HG03097 (cell line): Measurements from ENCODE around the gene FAM20B.

Experiments
- ATAC-seq: cut with Tn5 transposase; IDR thresholded peaks from one replicate; pipeline ENCODE4 v1.9.1; 2021; ENCODE audit not compliant: unreplicated experiment, low FRiP score

The FAM20B gene

DNA sequence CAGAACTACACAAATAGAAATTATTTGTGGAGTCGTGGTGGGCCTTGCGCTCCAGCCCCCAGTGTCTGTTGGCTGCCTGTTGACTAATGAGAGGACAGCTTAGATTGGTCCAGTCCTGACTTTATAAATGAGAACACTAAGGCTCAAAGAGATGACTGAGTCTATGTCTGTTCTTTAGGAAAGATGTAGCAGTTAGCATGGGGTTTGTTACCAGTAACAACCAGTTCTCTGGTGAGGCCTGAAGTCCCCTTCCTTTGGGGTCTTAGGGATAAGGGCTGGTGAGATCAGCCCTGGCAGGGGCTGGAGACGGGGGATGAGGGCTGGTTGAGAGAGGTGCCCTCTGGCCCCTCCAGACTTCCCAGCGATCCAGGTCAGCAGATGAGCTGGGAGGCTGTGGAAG, 65.2 kb downstream of the FAM20B start:
- no peak for ATAC-seq

GRCh38 chr1:179091691-179092165, 66.0 kb downstream of the FAM20B start:
- no peak for ATAC-seq

- ATAC-seq = no peak
Measured at GRCh38 chr1:179092896-179093461, 67.3 kb downstream of the FAM20B start.

DNA sequence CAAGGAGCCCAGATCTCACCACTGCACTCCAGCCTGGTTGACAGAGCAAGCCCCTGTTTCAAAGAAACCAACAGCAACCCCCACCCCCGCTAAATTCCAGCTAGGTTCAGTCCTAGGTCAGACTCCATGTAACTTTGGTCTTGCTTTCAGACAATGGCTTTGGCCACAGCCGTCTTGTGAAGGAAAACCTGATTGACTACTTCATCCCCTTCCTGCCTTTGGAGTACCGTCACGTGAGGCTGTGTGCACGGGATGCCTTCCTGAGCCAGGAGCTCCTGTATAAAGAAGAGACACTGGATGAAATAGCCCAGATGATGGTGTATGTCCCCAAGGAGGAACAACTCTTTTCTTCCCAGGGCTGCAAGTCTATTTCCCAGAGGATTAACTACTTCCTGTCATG, 69.1 kb downstream of the FAM20B start:
- no peak for ATAC-seq

GRCh38 chr1:179095377-179095776, 69.7 kb downstream of the FAM20B start:
- no peak for ATAC-seq

- ATAC-seq = no peak
Measured at GRCh38 chr1:179095924-179096323, 70.2 kb downstream of the FAM20B start.

DNA sequence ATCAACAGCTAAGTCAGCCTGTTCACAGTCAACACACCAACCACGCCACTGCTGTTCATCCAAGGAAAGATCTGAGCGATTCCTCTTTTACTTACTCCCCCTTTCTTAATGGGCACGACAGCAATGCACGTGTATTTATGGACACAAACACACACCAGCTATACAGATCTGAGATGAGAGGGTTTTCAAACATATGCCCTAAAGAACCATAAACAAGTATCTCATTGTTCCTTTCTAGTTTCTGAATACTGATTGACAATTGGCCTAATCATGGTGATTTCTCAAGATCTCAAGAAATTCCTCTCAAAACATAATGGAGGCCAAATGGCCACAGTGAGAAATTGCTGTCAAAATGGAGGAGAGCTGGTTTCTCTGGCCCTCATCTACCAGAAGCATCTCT, 74.2 kb downstream of the FAM20B start:
- no peak for ATAC-seq

DNA sequence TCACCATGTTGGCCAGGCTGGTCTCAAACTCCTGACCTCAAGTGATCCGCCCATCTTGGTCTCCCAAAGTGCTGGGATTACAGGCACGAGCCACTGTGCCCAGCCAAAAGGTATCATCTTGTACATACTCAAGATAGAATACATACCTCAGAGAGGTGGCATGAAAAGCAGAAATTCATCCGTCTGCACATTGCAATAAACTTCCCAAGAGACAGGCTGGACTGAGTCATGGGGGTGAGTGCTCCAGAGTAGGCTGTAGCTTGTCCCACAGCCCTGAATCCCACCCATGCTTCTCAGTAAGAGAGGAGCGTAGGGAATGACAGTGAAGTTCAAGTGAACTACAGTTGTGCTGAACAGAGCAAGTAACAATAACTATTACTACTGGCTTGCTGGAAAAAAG, 75.9 kb downstream of the FAM20B start:
- ATAC-seq = no peak

DNA sequence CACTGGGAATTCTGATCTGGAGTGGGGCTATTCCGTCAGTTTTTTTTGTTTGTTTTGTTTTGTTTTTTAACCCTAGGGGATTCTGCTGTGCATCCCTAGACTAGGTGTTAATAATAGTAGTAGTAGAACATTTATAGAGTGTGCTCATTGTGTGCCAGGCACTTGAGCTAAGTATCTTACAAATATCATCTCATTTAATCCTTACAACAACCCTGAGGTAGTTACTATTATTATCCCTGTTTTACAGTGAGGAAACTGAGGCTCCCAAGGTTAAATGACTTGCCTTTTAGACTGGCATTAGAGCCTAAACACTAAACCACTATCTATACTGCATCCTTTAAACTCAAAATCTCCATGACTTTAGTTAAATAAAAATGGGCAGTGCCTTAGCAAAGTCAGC, 78.3 kb downstream of the FAM20B start:
- no peak for ATAC-seq

DNA sequence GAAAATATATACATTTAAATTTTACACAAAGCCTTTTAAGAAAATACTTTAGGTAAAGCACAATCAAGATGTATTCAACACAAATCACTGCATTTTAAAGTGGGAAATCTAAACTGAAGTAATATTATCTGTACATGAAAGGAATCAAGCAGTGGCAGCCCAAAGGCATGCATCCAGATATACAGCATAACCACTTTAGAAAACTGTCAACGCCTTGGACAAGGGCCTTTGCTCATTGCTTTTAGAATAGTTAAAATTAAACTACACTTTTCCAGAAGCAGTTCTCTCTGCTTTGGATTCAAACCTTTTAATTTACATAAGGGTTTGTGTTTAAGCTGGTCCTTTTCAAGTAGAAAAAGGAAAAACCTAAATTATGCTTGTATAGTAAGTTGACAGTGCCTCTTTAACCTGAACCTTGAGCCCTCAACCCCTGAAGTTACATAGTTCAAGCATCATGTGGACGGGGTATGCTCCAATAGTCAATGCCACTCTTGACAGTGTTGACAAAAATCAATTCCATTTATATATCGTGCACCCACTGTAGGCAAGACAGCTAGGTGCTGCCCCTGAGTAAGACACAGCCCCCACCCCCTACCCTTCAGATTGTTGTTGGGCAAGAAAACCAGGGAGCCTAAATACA, 79.0 kb downstream of the FAM20B start:
- ATAC-seq = no peak

DNA sequence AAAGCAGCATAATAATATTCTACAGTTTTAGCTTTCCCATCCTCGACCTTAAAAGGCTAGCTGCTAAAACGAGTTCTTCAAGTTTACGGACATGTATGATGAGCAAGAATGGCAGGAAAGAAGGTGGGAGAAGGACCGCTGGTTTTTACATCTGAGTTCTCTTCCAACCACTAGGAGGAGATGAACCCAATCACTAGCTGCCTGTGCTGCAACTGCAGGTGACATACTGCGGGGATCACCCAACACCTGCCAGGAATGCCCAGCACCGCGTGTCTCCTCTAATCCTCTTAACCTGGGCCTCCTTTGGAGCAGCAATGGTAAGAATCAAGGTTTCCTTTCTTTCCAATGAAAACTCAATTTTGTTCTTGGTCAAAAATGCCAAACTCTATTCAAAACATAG, 79.7 kb downstream of the FAM20B start:
- ATAC-seq = no peak

- ATAC-seq = no peak
Measured at GRCh38 chr1:179107706-179108629, 82.3 kb downstream of the FAM20B start.

DNA sequence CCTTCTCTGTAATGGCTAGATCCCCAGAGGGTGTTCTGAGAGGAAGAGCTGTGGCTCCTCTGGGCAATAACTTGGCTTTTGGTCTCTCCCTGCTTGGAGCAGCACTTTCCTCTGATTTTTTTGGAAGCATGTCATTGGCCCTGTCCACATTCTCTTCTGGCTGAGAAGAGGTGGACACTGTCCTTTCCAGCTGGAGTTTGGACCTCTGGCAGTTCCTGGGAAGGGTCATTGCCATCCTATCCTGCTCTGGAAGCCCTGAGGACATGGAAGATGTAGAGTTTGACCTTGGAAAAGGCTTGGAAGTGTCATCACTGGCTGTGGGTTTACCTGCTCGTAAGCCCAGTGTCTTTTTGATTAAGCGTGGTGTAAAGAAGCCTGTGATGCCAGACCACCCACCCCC, 83.0 kb downstream of the FAM20B start:
- no peak for ATAC-seq

DNA sequence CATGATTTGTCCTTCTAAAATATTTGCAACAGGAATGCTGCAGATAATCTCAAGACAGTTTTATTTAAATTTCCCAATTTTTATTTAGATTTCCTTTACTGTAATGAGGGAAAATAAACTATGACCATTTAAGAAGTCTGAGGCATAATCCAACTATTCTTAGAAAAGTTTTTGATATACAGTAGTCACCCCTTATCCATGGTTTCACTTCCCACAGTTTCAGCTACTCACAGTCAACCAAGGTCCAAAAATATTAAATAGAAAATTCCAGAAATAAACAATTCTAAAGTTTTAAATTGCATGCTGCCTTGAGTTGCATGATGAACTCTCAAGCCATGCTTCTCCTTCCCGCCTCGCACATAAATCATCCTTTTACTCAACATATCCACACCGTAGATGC, 89.5 kb downstream of the FAM20B start:
- no peak for ATAC-seq

- no peak for ATAC-seq
Measured at GRCh38 chr1:179119513-179119912, 93.8 kb downstream of the FAM20B start.

GRCh38 chr1:179120736-179121135, 95.0 kb downstream of the FAM20B start:
- no peak for ATAC-seq

DNA sequence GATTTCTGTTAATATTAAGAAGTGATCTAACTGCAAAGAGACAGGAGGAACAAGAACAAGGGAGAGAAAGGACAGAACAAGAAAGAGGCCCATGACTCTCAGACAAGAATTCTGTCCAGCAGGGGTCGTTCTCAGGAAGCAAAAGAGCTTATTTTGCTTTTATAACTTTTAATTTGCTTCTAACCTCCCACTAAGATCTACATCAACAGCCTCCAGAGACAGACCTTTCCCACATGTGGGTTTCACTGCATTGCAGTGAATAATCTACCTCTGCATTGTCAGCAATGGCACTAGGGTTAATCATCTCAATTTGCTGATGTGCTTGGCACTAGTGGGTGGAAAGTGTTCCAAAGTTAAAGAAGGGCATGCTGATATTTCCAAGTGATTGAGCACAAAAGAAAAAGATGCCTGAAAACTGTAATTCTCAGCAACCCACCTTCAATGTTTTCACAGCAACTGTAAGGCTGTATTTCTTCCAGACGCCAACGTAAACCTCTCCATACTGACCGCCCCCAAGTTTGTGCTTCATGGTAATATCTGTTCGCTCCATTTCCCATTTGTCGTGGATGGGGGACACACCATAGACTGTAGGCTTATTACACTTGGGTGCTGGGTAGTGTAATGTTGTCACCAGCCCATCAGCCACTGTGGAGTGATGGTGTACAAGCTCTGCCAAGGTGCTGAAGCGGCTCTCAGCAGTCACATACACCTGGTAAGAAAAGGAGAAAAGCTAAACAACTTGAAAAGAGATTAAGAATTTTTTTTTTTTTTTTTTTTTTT, 95.7 kb downstream of the FAM20B start:
- ATAC-seq = no peak

GRCh38 chr1:179124873-179125272, 99.2 kb downstream of the FAM20B start:
- no peak for ATAC-seq
